GM10847 (cell line): Measurements from ENCODE around the gene B4GALT1.

ENCODE experiments used
- POLR2A ChIP-seq: IDR thresholded peaks from 2 replicates; pipeline ENCODE4 v1.6.1; 2011; ENCODE audit not compliant: insufficient read length; ENCODE audit errors: extremely low read depth

B4GALT1 gene

GRCh38 chr9:33127881-33128280 lies 39.3 kb downstream of the B4GALT1 start:
- TF ChIP-seq POLR2A = no peak

- TF ChIP-seq POLR2A = no peak
These were observed 41.0 kb downstream of the B4GALT1 start for GRCh38 chr9:33125871-33126823.

- TF ChIP-seq POLR2A = no peak
These were observed 41.7 kb downstream of the B4GALT1 start for GRCh38 chr9:33125461-33125860.

GRCh38 chr9:33124751-33125381 lies 42.3 kb downstream of the B4GALT1 start:
- no peak for TF ChIP-seq POLR2A

GRCh38 chr9:33124046-33124445 lies 43.1 kb downstream of the B4GALT1 start:
- TF ChIP-seq POLR2A = no peak

- no peak for TF ChIP-seq POLR2A
These were observed 43.6 kb downstream of the B4GALT1 start for GRCh38 chr9:33123407-33124031.

- TF ChIP-seq POLR2A = no peak
These were observed 46.5 kb downstream of the B4GALT1 start for GRCh38 chr9:33120620-33121019.

GRCh38 chr9:33117796-33118195 lies 49.3 kb downstream of the B4GALT1 start:
- TF ChIP-seq POLR2A = no peak

GRCh38 chr9:33117306-33117705 lies 49.8 kb downstream of the B4GALT1 start:
- TF ChIP-seq POLR2A = no peak

- no peak for TF ChIP-seq POLR2A
These were observed 50.3 kb downstream of the B4GALT1 start for GRCh38 chr9:33116860-33117259.

GRCh38 chr9:33114746-33115145 lies 52.4 kb downstream of the B4GALT1 start:
- TF ChIP-seq POLR2A = no peak

GRCh38 chr9:33113799-33114547 lies 53.2 kb downstream of the B4GALT1 start:
- TF ChIP-seq POLR2A = no peak

- no peak for TF ChIP-seq POLR2A
These were observed 55.0 kb downstream of the B4GALT1 start for GRCh38 chr9:33112094-33112493.

- TF ChIP-seq POLR2A = no peak
These were observed 55.5 kb downstream of the B4GALT1 start for GRCh38 chr9:33111631-33112030.

- no peak for TF ChIP-seq POLR2A
These were observed 56.5 kb downstream of the B4GALT1 start for GRCh38 chr9:33110686-33111085.
